GM12878 (cell line): ENCODE measurements around the gene BCAR3. TPM values are rescaled to one million over a fixed set of nuclear protein-coding genes. Genes with fewer than 3 reads are reported as not detected.

Source experiments
- ATAC-seq: fragments of 200-7000 bp; cut with Tn5 transposase; 3 replicates; pipeline ENCODE4 v1.9.1; 2020; ENCODE audit warnings: mild to moderate bottlenecking, moderate library complexity
- BruUV-seq: library from RNA; stranded (reverse); fragments of 400-500 nt; replicated peaks from 2 replicates; lab custom pipeline; 2021; lab: Mats Ljungman, UMichigan
- CTCF ChIA-PET: fragments of 300-600 bp; sonication (Branson Sonifier 250); formaldehyde crosslinking; extraction: SDS; loops from one replicate; lab custom pipeline; 2021; ENCODE audit warnings: inconsistent platforms; lab: Yijun Ruan, JAX
- POLR2A ChIA-PET: fragments of 350-600 bp; formaldehyde crosslinking; extraction: SDS; loops from one replicate; lab custom pipeline; 2021; ENCODE audit warnings: inconsistent platforms; lab: Charles Lee
- RAD21 ChIA-PET: fragments of 300-600 bp; sonication (Branson Sonifier 250); formaldehyde crosslinking; loops from one replicate; lab custom pipeline; 2023; ENCODE audit warnings: antibody characterized with exemption; ENCODE audit not compliant: unreplicated experiment; lab: Charles Lee
- SMC1A ChIA-PET: fragments of 300-600 bp; sonication (Branson Sonifier 250); formaldehyde crosslinking; loops from one replicate; lab custom pipeline; 2023; ENCODE audit not compliant: unreplicated experiment, uncharacterized antibody; lab: Charles Lee
- DNase-seq: peaks from one replicate; pipeline ENCODE4 v3.0.0-alpha.2; 2011; ENCODE audit warnings: low read depth, low spot score
- FAIRE-seq: peaks from 3 replicates; lab custom pipeline; 2011; peaks lifted over from hg19 to GRCh38; lab: Jason Lieb, UNC
- H2AFZ ChIP-seq: 2 replicates; pipeline ENCODE4 v1.6.0; 2011; ENCODE audit warnings: low read depth, low read length, control low read depth; ENCODE audit not compliant: control insufficient read depth
- H3K27ac ChIP-seq: 2 replicates; pipeline ENCODE4 v1.5.1; 2011; ENCODE audit warnings: control low read depth; ENCODE audit not compliant: control insufficient read depth, insufficient read depth
- H3K27me3 ChIP-seq, 2 experiments: replicated peaks in 1 of 2; 2 replicates each; pipeline versions ENCODE4 v1.6.0 to v1.6.1; 2011; ENCODE audit warnings: low read length in 1 of 2; ENCODE audit not compliant: control insufficient read depth in 2 of 2, insufficient read depth in 2 of 2
- H3K36me3 ChIP-seq, 2 experiments: 2 replicates each; pipeline ENCODE4 v1.5.1; 2011; ENCODE audit warnings: low read length in 1 of 2; ENCODE audit not compliant: control insufficient read depth in 2 of 2, insufficient read depth in 2 of 2
- H3K4me1 ChIP-seq: 2 replicates; pipeline ENCODE4 v1.6.1; 2011; ENCODE audit warnings: mild to moderate bottlenecking, low read length, moderate library complexity, mixed read lengths; ENCODE audit not compliant: control insufficient read depth, insufficient read depth
- H3K4me2 ChIP-seq: 2 replicates; pipeline ENCODE4 v1.6.0; 2011; ENCODE audit warnings: control low read depth; ENCODE audit not compliant: control insufficient read depth, insufficient read depth
- H3K4me3 ChIP-seq: fragments of 200-600 bp; sonication (generic); 2 replicates; pipeline ENCODE4 v1.5.1; 2016
- H3K79me2 ChIP-seq: 2 replicates; pipeline ENCODE4 v1.6.0; 2011; ENCODE audit warnings: low read length; ENCODE audit not compliant: control insufficient read depth, insufficient read depth
- H3K9ac ChIP-seq: 2 replicates; pipeline ENCODE4 v1.8.0; 2011; ENCODE audit warnings: low read length, control low read depth, mixed read lengths; ENCODE audit not compliant: control insufficient read depth, insufficient read depth
- H3K9me3 ChIP-seq: replicated peaks from 3 replicates; pipeline ENCODE4 v1.5.1; 2011; ENCODE audit warnings: mild to moderate bottlenecking, low read length; ENCODE audit not compliant: control insufficient read depth, insufficient read depth
- H4K20me1 ChIP-seq: 2 replicates; pipeline ENCODE4 v1.6.0; 2011; ENCODE audit not compliant: control insufficient read depth, insufficient read depth
- ASH2L ChIP-seq: fragments of 300-600, 200-600 bp; sonication (generic); IDR thresholded peaks from 2 replicates; pipeline ENCODE4 v1.6.1; 2017; ENCODE audit warnings: low read depth, mild to moderate bottlenecking, borderline replicate concordance
- BCL11A ChIP-seq: IDR thresholded peaks from 2 replicates; pipeline ENCODE4 v1.6.1; 2011; ENCODE audit warnings: low read depth, low read length
- NBN ChIP-seq: fragments of 450-650 bp; IDR thresholded peaks from 2 replicates; pipeline ENCODE4 v1.6.1; 2016
- NR2C1 ChIP-seq: fragments of 450-650 bp; IDR thresholded peaks from 2 replicates; pipeline ENCODE4 v1.6.1; 2017; ENCODE audit warnings: antibody characterized with exemption, mild to moderate bottlenecking, moderate library complexity
- RAD21 ChIP-seq: IDR thresholded peaks from 2 replicates; pipeline ENCODE4 v1.6.1; 2011; ENCODE audit warnings: mild to moderate bottlenecking, low read depth, low read length, moderate library complexity; ENCODE audit not compliant: insufficient read depth
- YBX1 ChIP-seq: fragments of 450-650 bp; IDR thresholded peaks from 2 replicates; pipeline ENCODE4 v1.6.1; 2016; ENCODE audit warnings: antibody characterized with exemption
- WGBS: methylation state at CpG from one replicate; pipeline ENCODE4 v1.1.6; 2016; ENCODE audit warnings: low lambda C conversion rate; ENCODE audit not compliant: insufficient replicate concordance, insufficient coverage; ENCODE audit errors: missing lambda C conversion rate; 5-methylcytosine and 5-hydroxymethylcytosine counted together
- in situ Hi-C: fragments of 300-500 bp; cut with MboI; formaldehyde crosslinking; loops from 9 replicates; pipeline ENCODE4 v1.14.3; 2018; ENCODE audit warnings: mixed read lengths
- intact Hi-C: fragments of 100-400 bp; cut with micrococcal nuclease; formaldehyde crosslinking; loops from one replicate; pipeline ENCODE4 v1.14.2; 2022; ENCODE audit not compliant: unreplicated experiment
- polyA plus RNA-seq, 11 experiments: library from polyadenylated mRNA; depleted of rRNA in 4 of 11; unstranded in 6 of 11; stranded (reverse) in 5 of 11; fragments of >200 nt; fragmentation: Nextera tagmentation in 4 of 11; fragmentation: Illumina TruSeq in 1 of 11; extraction: Ambion mirVana in 4 of 11; extraction: Trizol in 1 of 11; gene quantifications; 1 replicate in 1 of 11; 2 replicates in 10 of 11; pipeline versions ENCODE4 v1.2.1 to v1.2.3, GENCODE V29; 2011 to 2016; ENCODE audit warnings: inconsistent platforms in 2 of 11, missing spikeins in 2 of 11, low read depth in 1 of 11
- total RNA-seq, 4 experiments: library from RNA; depleted of rRNA in 3 of 4; stranded (reverse); fragments of >200 nt in 3 of 4; fragmentation: Illumina TruSeq in 1 of 4; extraction: Trizol in 1 of 4; gene quantifications; 2 replicates each; pipeline versions ENCODE4 v1.2.1 to v1.2.3, GENCODE V29; 2013 to 2021
- TF ChIP-seq, protein P1 (sequence below): IDR thresholded peaks from 2 replicates; pipeline ENCODE4 v1.6.1; 2011; ENCODE audit warnings: low read depth, low read length, improper control_type of control experiment, borderline replicate concordance
- TF ChIP-seq, protein P2 (sequence below): IDR thresholded peaks from 2 replicates; pipeline ENCODE4 v1.6.1; 2012; ENCODE audit warnings: low read depth, low read length, improper control_type of control experiment
- TF ChIP-seq, protein P3 (sequence below): fragments of 450-650 bp; conservative IDR thresholded peaks from 2 replicates; pipeline ENCODE4 v1.6.1; 2017; ENCODE audit warnings: mild to moderate bottlenecking, moderate library complexity
- TF ChIP-seq, protein P4 (sequence below): fragments of 450-650 bp; IDR thresholded peaks from 2 replicates; pipeline ENCODE4 v1.6.1; 2016; ENCODE audit warnings: mild to moderate bottlenecking, moderate library complexity, borderline replicate concordance

BCAR3 gene
- total and polyA plus RNA-seq, 10 of the 15 experiments (the other 5 are each of a cell fraction or from before 2014, with no cell fraction given) = 1.3 to 6.6 (median 1.8) TPM

DNA sequence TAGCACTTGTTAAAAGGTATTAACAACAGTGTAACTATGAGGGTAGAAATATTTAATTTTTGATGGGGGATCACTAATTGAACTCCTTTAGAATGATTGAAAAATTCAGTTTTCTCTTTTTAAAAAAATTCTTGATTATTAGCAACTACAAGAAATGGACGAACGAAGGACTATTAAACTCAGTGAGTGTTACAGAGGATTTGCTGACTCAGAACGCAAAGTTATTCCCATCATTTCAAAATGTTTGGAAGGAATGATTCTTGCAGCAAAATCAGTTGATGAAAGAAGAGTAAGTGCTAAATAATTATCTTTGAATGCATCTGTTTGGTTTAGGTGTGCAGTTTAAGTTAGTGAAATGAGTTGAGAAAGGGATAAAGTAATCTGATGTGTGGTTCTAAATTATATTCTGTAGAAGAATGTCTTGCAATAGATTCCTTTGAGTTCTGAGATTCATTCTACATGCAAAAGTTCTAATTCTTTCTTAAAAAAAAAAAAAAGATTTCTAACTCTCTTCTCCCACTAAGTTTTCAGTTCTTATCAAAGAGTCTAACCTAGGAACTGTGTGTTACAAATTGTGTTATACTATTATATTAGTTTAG is 148.8 kb downstream of the BCAR3 start (continued):
- TF ChIP-seq, protein P1, sequence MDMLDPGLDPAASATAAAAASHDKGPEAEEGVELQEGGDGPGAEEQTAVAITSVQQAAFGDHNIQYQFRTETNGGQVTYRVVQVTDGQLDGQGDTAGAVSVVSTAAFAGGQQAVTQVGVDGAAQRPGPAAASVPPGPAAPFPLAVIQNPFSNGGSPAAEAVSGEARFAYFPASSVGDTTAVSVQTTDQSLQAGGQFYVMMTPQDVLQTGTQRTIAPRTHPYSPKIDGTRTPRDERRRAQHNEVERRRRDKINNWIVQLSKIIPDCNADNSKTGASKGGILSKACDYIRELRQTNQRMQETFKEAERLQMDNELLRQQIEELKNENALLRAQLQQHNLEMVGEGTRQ = no peak

DNA sequence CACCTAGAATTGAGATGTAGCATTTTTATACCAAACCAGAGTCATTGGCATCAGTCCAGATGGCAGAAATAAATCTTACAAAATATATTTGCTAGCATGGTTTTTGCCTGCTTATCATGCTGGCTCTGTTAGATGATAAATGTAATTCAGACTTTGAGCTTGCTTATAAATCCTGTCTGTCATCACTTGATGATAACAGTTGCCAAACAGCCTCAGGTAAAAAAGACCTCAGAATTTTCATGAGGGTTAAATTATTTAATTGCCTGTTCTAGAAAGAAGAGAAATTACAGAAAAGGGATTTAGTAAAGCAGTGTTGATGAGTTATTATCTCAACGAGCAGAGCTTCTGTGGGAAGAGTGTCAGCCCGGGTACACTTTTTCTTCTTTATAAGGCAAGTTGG is 150.4 kb downstream of the BCAR3 start:
- SMC1A ChIA-PET = no interaction called here
- Histone ChIP-seq H3K27me3 (no peaks in the 10 kb centered on the region), H3K9ac (no peak overlapping the region), H2AFZ (no peak overlapping the region), H3K36me3 (no peaks in the 10 kb centered on the region), H3K4me1 (no peaks in the 10 kb centered on the region), H3K27ac (no peak overlapping the region), H3K9me3 (no peaks in the 10 kb centered on the region), H3K4me3 (no peak overlapping the region), H3K4me2 (no peak overlapping the region), H4K20me1 (no peaks in the 10 kb centered on the region), H3K79me2 (no peaks in the 10 kb centered on the region)
- POLR2A ChIA-PET = no interaction called here
- ATAC-seq (no peak), DNase-seq (no peak), FAIRE-seq (no peak)
- intact Hi-C loops (no loop called here), in situ Hi-C loops (no loop called here)
- RAD21 ChIA-PET = no interaction called here
- BruUV-seq = no TSS peak
- TF ChIP-seq, protein P2, sequence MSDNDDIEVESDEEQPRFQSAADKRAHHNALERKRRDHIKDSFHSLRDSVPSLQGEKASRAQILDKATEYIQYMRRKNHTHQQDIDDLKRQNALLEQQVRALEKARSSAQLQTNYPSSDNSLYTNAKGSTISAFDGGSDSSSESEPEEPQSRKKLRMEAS = no peak
- TF ChIP-seq NR2C1 (no peak), RAD21 (no peak), NBN (no peak), ASH2L (no peak), BCL11A (no peak), YBX1 (no peak)
- TF ChIP-seq, protein P3, sequence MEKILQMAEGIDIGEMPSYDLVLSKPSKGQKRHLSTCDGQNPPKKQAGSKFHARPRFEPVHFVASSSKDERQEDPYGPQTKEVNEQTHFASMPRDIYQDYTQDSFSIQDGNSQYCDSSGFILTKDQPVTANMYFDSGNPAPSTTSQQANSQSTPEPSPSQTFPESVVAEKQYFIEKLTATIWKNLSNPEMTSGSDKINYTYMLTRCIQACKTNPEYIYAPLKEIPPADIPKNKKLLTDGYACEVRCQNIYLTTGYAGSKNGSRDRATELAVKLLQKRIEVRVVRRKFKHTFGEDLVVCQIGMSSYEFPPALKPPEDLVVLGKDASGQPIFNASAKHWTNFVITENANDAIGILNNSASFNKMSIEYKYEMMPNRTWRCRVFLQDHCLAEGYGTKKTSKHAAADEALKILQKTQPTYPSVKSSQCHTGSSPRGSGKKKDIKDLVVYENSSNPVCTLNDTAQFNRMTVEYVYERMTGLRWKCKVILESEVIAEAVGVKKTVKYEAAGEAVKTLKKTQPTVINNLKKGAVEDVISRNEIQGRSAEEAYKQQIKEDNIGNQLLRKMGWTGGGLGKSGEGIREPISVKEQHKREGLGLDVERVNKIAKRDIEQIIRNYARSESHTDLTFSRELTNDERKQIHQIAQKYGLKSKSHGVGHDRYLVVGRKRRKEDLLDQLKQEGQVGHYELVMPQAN = no peak
- TF ChIP-seq, protein P4, sequence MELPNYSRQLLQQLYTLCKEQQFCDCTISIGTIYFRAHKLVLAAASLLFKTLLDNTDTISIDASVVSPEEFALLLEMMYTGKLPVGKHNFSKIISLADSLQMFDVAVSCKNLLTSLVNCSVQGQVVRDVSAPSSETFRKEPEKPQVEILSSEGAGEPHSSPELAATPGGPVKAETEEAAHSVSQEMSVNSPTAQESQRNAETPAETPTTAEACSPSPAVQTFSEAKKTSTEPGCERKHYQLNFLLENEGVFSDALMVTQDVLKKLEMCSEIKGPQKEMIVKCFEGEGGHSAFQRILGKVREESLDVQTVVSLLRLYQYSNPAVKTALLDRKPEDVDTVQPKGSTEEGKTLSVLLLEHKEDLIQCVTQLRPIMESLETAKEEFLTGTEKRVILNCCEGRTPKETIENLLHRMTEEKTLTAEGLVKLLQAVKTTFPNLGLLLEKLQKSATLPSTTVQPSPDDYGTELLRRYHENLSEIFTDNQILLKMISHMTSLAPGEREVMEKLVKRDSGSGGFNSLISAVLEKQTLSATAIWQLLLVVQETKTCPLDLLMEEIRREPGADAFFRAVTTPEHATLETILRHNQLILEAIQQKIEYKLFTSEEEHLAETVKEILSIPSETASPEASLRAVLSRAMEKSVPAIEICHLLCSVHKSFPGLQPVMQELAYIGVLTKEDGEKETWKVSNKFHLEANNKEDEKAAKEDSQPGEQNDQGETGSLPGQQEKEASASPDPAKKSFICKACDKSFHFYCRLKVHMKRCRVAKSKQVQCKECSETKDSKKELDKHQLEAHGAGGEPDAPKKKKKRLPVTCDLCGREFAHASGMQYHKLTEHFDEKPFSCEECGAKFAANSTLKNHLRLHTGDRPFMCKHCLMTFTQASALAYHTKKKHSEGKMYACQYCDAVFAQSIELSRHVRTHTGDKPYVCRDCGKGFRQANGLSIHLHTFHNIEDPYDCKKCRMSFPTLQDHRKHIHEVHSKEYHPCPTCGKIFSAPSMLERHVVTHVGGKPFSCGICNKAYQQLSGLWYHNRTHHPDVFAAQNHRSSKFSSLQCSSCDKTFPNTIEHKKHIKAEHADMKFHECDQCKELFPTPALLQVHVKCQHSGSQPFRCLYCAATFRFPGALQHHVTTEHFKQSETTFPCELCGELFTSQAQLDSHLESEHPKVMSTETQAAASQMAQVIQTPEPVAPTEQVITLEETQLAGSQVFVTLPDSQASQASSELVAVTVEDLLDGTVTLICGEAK = no peak
- CTCF ChIA-PET = interaction anchor here (0.8 kb wide), 1 partner anchor 268 kb away, joined by 3 read pairs; no protein-coding TSS in a partner anchor
- WGBS = 8% methylated on average over 2 of the region's 2 CpGs
